ENCODE results near the gene MBTPS1.

MBTPS1 gene

DNA sequence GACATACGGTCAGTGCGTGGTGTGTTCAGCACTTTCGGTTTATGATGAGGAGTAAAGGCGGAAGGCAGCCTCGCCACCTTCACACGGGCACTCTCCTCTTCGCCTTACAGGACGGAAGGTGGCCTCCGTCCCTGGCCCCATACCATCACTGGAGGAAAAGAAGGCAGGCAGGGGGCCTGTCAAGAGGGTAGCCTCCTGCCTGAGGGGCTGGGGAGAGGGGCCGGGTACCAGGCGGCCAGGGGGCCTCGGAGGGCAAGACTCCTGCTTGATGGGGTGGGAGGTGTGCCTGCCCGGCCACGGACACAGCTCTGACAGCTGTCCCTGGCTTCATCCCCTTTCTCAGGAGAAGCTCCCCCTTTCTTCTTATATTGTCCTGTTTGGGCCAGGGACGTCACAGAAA, 58.5 kb downstream of the MBTPS1 start:
- no peak for DNase-seq (ENCODE audit: low read depth)
- TF ChIP-seq, protein P1, sequence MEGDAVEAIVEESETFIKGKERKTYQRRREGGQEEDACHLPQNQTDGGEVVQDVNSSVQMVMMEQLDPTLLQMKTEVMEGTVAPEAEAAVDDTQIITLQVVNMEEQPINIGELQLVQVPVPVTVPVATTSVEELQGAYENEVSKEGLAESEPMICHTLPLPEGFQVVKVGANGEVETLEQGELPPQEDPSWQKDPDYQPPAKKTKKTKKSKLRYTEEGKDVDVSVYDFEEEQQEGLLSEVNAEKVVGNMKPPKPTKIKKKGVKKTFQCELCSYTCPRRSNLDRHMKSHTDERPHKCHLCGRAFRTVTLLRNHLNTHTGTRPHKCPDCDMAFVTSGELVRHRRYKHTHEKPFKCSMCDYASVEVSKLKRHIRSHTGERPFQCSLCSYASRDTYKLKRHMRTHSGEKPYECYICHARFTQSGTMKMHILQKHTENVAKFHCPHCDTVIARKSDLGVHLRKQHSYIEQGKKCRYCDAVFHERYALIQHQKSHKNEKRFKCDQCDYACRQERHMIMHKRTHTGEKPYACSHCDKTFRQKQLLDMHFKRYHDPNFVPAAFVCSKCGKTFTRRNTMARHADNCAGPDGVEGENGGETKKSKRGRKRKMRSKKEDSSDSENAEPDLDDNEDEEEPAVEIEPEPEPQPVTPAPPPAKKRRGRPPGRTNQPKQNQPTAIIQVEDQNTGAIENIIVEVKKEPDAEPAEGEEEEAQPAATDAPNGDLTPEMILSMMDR (conservative IDR thresholded peaks at IDR 0.05; ENCODE audit: control insufficient read depth, insufficient read depth, low read depth, low read length) = no peak
- H3K4me3 ChIP-seq (ENCODE audit: control insufficient read depth, low read depth, low read length) = no peak overlapping the region

DNA sequence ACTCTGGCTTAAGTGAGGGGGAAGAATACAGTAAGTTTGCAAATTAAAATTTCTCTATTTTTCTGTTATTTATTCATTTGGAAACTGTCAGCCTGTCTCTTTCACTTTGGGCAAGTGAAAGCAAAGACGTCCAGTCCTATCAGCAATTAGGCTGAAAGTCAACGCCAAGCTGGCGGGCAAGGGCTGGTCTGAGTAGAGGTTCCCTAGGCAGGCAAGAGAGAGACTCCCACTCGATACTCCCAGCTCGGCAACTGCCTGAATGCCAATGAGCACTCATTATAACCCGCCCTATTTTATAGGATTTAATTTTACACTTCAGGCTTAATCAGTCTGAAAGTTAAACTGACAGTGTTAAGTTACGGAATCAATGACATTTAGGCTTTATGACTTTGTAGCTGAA, 59.8 kb downstream of the MBTPS1 start:
- DNase-seq (ENCODE audit: low read depth) = no peak
- TF ChIP-seq, protein P1 (conservative IDR thresholded peaks at IDR 0.05; ENCODE audit: control insufficient read depth, insufficient read depth, low read depth, low read length) = no peak
- H3K4me3 ChIP-seq (ENCODE audit: control insufficient read depth, low read depth, low read length) = no peak overlapping the region

DNA sequence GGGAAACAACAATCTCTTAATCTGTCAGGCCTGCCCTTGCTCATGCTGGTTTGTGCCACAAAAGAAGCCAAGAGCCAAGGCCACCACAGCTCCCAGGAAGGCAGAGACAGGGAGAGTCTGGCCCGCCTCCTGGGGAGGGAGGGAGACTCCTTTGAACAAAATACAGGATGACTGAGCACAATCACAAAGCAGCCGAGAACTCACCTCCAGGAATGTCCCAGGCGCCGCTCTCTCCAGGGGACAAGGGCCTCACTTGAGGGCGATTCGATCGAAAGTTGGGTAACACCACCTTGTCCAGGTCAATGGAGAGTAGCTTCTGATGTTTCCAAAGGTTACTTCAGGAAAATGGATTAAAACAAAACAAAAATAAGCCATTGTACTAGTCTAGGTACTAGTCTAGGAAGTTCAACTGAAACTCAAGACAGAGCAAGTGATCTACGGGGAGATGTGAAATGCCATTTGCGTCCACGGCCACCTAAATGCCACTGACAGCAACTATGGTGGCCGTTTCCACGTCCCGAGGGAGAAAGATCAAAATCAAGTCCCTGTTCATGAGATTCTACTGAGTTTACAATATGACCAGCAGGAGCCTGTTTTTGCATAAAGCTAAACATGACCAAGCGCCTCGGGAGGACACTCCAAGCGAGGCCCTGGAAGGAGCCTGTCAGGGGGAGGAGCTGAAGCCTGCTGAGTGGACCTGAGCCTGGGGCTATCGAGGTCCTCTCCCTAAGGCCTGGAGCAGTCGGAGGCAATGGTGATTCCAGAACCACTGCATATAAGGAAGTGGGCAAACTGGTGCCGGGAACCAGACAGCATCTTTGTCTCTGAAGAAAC, 60.7 kb downstream of the MBTPS1 start:
- no peak overlapping the region for H3K4me3 ChIP-seq (ENCODE audit: control insufficient read depth, low read depth, low read length)
- TF ChIP-seq, protein P1 (conservative IDR thresholded peaks at IDR 0.05; ENCODE audit: control insufficient read depth, insufficient read depth, low read depth, low read length) = no peak
- DNase-seq (ENCODE audit: low read depth) = no peak

DNA sequence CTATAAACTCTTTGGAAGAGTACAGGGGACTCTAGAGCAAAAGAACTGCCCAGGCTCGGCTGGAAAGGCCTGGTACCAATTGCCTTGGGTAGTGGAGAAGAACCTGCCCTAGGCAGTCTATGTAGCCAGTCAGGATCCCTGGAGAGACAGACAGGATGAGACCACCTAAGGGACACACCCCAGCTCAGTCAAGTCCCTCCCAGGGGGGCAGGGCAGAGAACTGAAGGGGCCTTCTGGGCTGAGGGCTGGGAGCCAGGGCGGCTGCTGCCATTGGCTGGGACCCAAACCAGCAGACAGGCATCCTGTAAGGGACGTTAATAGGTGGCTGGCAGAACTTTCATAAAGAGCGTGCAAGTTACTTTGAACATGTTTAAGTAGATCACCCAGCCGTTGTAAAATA, 61.4 kb downstream of the MBTPS1 start:
- no peak for DNase-seq (ENCODE audit: low read depth)
- TF ChIP-seq, protein P1 (conservative IDR thresholded peaks at IDR 0.05; ENCODE audit: control insufficient read depth, insufficient read depth, low read depth, low read length) = no peak
- no peak overlapping the region for H3K4me3 ChIP-seq (ENCODE audit: control insufficient read depth, low read depth, low read length)

DNA sequence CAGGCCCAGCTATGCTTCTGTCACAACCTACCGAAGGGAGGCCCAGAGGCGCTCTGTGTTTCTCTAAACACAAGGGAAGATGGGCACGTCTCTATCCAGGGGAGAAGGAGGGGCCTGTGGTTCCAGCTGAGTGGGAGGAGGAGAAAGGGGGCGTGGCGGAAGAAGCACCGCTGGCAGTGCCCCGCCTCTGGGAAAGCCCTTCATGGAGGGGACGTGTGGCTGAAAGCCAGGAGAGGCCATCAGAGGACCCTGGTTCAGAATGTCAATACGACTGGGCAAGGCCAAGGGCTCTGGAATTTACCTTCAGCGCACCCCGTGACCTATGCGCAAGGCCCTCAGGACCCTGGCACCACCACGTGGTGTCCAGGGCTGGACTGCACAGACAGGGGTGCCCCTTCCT, 61.8 kb downstream of the MBTPS1 start:
- DNase-seq (ENCODE audit: low read depth) = no peak
- H3K4me3 ChIP-seq (ENCODE audit: control insufficient read depth, low read depth, low read length) = no peak overlapping the region
- TF ChIP-seq, protein P1 (conservative IDR thresholded peaks at IDR 0.05; ENCODE audit: control insufficient read depth, insufficient read depth, low read depth, low read length) = no peak

DNA sequence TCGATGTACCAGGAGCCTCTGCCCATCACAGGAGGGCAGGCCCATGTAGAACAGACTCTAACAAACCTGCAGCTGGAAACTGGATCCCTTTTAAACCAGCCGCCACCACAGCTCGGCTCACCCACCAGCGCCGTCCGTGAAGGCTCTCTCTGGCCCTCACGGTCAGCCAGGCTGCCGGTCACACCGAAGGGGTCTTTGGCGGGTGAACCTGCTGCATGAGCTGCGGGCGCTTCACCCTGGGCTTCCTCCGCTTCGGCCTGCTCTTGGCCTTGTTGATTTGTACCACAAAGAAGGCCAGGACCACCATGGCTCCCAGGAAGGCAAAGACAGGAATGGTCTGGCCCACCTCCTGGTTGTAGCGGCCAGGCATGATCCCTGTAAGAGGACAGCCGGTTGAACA, 62.5 kb downstream of the MBTPS1 start:
- DNase-seq (ENCODE audit: low read depth) = no peak
- no peak overlapping the region for H3K4me3 ChIP-seq (ENCODE audit: control insufficient read depth, low read depth, low read length)
- TF ChIP-seq, protein P1 (conservative IDR thresholded peaks at IDR 0.05; ENCODE audit: control insufficient read depth, insufficient read depth, low read depth, low read length) = no peak

All from fibroblast of mammary gland (primary cell).